Adrenal gland (tissue), 5 donors: Measurements from ENCODE around the gene KIF16B.

ENCODE experiments used
- CTCF ChIP-seq, 6 experiments: fragments of 450-650 bp in 4 of 6; fragments of 200-600 bp in 2 of 6; sonication (generic) in 1 of 6; IDR thresholded peaks; 1 replicate in 5 of 6; 2 replicates in 1 of 6; pipeline versions ENCODE4 v1.5.1 to v1.8.0; 2016 to 2021; ENCODE audit warnings: antibody characterized with exemption in 6 of 6, mild to moderate bottlenecking in 2 of 6, moderate library complexity in 1 of 6
- POLR2A ChIP-seq, 2 donors: fragments of 450-650 bp; IDR thresholded peaks; one replicate each; pipeline ENCODE4 v1.6.1; 2017; ENCODE audit warnings: antibody characterized with exemption in 2 of 2, mild to moderate bottlenecking in 2 of 2, moderate library complexity in 1 of 2
- donor health status: DM: no; HTN: no; CAD: no.

GRCh38 chr20:16417001-16417400, 156.2 kb downstream of the KIF16B start:
- TF ChIP-seq POLR2A (IDR thresholded peaks at IDR 0.05): no peak
- TF ChIP-seq CTCF (IDR thresholded peaks at IDR 0.05): no peak
